ENCODE data around the gene CTNNA1. TPM values are rescaled to one million over a fixed set of nuclear protein-coding genes. Genes with fewer than 3 reads are reported as not detected.

CTNNA1 gene
- total and polyA plus RNA-seq, 2 of the 8 experiments (the other 6 are each of a cell fraction or from before 2014, with no cell fraction given), result 115 to 349 TPM

DNA sequence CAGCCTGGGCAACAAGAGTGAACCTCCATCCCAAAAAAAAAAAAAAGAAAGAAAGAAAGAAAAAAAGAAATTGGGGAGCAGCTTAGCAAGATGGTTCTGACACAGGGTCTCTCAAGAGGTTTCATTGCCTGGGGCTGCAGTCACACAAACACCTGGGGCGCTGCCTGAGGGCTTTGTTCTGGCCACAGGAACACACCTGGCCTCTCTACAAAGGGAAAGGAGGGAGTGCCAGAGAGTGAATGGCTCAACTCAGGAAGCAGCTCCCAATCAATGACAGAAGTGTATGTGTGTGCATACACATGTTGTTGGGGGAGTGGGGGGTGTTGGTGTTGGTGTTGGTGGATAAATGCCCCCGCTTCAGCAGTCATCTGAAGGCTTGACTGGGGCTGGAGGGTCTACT, 32.4 kb upstream of the CTNNA1 start:
- no peaks in the 10 kb centered on the region for H3K36me3 ChIP-seq (ENCODE audit: control insufficient read depth in 2 of 4, insufficient read depth in 4 of 4, low read length in 3 of 4)
- no peaks in the 10 kb centered on the region for H4K20me1 ChIP-seq (replicated peaks in 1 of 2; ENCODE audit: control insufficient read depth in 1 of 2, insufficient read depth in 2 of 2, low read length in 2 of 2)
- no peak overlapping the region for H3K9ac ChIP-seq (replicated peaks in 1 of 4; ENCODE audit: extremely low read depth in 1 of 4, low read depth in 3 of 4, low read length in 3 of 4)
- POLR2A ChIA-PET (ENCODE audit: partially characterized antibody), result no interaction called here
- TF ChIP-seq TCF12 (IDR thresholded peaks at IDR 0.05; ENCODE audit: low read depth, low read length), result 0 out of 2 replicates have a peak, but pooled peaks have one; percentile 37
- TF ChIP-seq HDAC2 (IDR thresholded peaks at IDR 0.05; ENCODE audit: borderline replicate concordance in 1 of 2, low read depth in 2 of 2, low read length in 2 of 2), result no peak
- no peak overlapping the region for H2AFZ ChIP-seq (ENCODE audit: low read length)
- no peak overlapping the region for H2BK15ac ChIP-seq (ENCODE audit: low read length)
- no peak overlapping the region for H3K4me2 ChIP-seq (ENCODE audit: insufficient read depth in 1 of 2, low read depth in 2 of 2, low read length in 2 of 2)
- H3K79me1 ChIP-seq (ENCODE audit: low read depth, low read length), result 0 out of 2 replicates have a peak, but pooled peaks cover 2% of the 10 kb centered on the region
- peak overlapping the region; percentile 35 for H3K4ac ChIP-seq (replicated peaks; ENCODE audit: insufficient read length, low read depth, low read length)
- H3K9me3 ChIP-seq (ENCODE audit: insufficient read depth in 2 of 2, low read depth in 1 of 2, low read length in 1 of 2), result no peaks in the 10 kb centered on the region
- no peak overlapping the region for H3K27ac ChIP-seq (ENCODE audit: low read depth, low read length)
- peaks cover 12 to 35% (median 25%) of the 10 kb centered on the region in 4 experiments; a peak in 6 of 7 replicates for H3K4me1 ChIP-seq (replicated peaks in 1 of 4; ENCODE audit: control insufficient read depth in 3 of 4, insufficient read depth in 4 of 4, low read length in 3 of 4)
- no peak overlapping the region for H4K91ac ChIP-seq (replicated peaks; ENCODE audit: insufficient read length, low read length)
- no peak overlapping the region for H3K18ac ChIP-seq (ENCODE audit: extremely low read depth, low read length)
- no peak overlapping the region for H3K56ac ChIP-seq (replicated peaks; ENCODE audit: insufficient read length, low read depth, low read length)
- no peak overlapping the region for H4K8ac ChIP-seq (ENCODE audit: extremely low read depth, insufficient read depth, low read length)
- H3K23me2 ChIP-seq (ENCODE audit: low read depth, low read length), result 0 out of 2 replicates have a peak, but pooled peaks cover 2% of the 10 kb centered on the region
- H2BK20ac ChIP-seq (ENCODE audit: low read length), result no peak overlapping the region
- CTCF ChIA-PET (ENCODE audit: partially characterized antibody), result no interaction called here
- no peaks in the 10 kb centered on the region for H3K27me3 ChIP-seq (replicated peaks in 1 of 4; ENCODE audit: control insufficient read depth in 3 of 4, extremely low read depth in 1 of 4, insufficient read depth in 3 of 4, low read length in 3 of 4)
- H3K79me2 ChIP-seq (ENCODE audit: control insufficient read depth in 1 of 2, insufficient read depth in 2 of 2, low read length in 2 of 2), result no peaks in the 10 kb centered on the region
- no peak overlapping the region for H4K5ac ChIP-seq (ENCODE audit: insufficient read length, low read depth, low read length)
- no peak overlapping the region for H2AK5ac ChIP-seq (ENCODE audit: low read depth, low read length)
- FAIRE-seq, result no peak
- 69% methylated on average over 2 of the region's 2 CpGs; no CpG with 5 or more reads in 1 of the 2 experiments for WGBS, 2 experiments (ENCODE audit: extremely low coverage in 1 of 2, insufficient coverage in 1 of 2, insufficient read length in 1 of 2, insufficient replicate concordance in 2 of 2, low coverage in 1 of 2, low lambda C conversion rate in 2 of 2, missing lambda C conversion rate in 1 of 2)
- no peak overlapping the region for H2BK12ac ChIP-seq (ENCODE audit: low read depth, low read length)
- DNase-seq (ENCODE audit: low read depth in 1 of 2, low spot score in 2 of 2), result no peak
- H3K4me3 ChIP-seq (ENCODE audit: extremely low read depth in 1 of 4, insufficient read depth in 2 of 4, low read depth in 3 of 4, low read length in 4 of 4), result no peak overlapping the region
- H3K14ac ChIP-seq (ENCODE audit: insufficient read length), result no peak overlapping the region
- H3K23ac ChIP-seq (ENCODE audit: insufficient read length), result no peak overlapping the region
- no peak overlapping the region for H2BK5ac ChIP-seq (ENCODE audit: low read depth, low read length)
- no peak overlapping the region for H2BK120ac ChIP-seq (replicated peaks; ENCODE audit: low read depth, low read length)
